ENCODE data around the gene MACF1. TPM values are rescaled to one million over a fixed set of nuclear protein-coding genes. Genes with fewer than 3 reads are reported as not detected.

The MACF1 gene
- total RNA-seq, 1 donor from 2014 or later = 222 TPM

GRCh38 chr1:39269791-39270342, 65.4 kb downstream of the MACF1 start:
- H3F3A ChIP-seq (ENCODE audit: low read depth) = peaks cover 45% of the 10 kb centered on the region
- H3K4me3 ChIP-seq = peak overlapping the region; percentile 2
- no peaks in the 10 kb centered on the region for H3K27me3 ChIP-seq
- DNase-seq (ENCODE audit: low spot score) = peak; percentile 56
- no peaks in the 10 kb centered on the region for H3K9me3 Mint-ChIP-seq
- H3K36me3 Mint-ChIP-seq = peaks cover 9% of the 10 kb centered on the region
- no peak overlapping the region for H3K9ac ChIP-seq
- no peak overlapping the region for H2AFZ ChIP-seq (replicated peaks)
- H3K4me1 Mint-ChIP-seq = peaks cover 74% of the 10 kb centered on the region
- peak overlapping the region; percentile 36 for H3K27ac Mint-ChIP-seq
- no peaks in the 10 kb centered on the region for H3K9me3 ChIP-seq (ENCODE audit: low read depth)
- TF ChIP-seq CTCF (IDR thresholded peaks at IDR 0.05) = no peak
- TF ChIP-seq EZH2 (IDR thresholded peaks at IDR 0.05) = no peak
- no peak for TF ChIP-seq EZH2phosphoT487 (IDR thresholded peaks at IDR 0.05)
- H3K4me3 Mint-ChIP-seq = peak overlapping the region; percentile 80
- H3K36me3 ChIP-seq = no peaks in the 10 kb centered on the region
- peaks cover 61% of the 10 kb centered on the region for H4K20me1 ChIP-seq (ENCODE audit: low read depth)
- H3K4me1 ChIP-seq = peaks cover 69% of the 10 kb centered on the region
- peaks cover 7% of the 10 kb centered on the region for H3K27me3 Mint-ChIP-seq (ENCODE audit: insufficient read depth, low read depth)
- peak overlapping the region; percentile 71 for H3K27ac ChIP-seq
- peaks cover 99% of the 10 kb centered on the region for H3K79me2 ChIP-seq (ENCODE audit: low read depth)
- H3K4me2 ChIP-seq = peak overlapping the region; percentile 69

GRCh38 chr1:39270368-39270767, 65.9 kb downstream of the MACF1 start:
- no peak for DNase-seq (ENCODE audit: low spot score)
- H3K4me3 ChIP-seq = no peak overlapping the region
- no peak for TF ChIP-seq EZH2phosphoT487 (IDR thresholded peaks at IDR 0.05)
- H3K36me3 Mint-ChIP-seq = peaks cover 9% of the 10 kb centered on the region
- no peak overlapping the region for H3K27ac ChIP-seq
- H3K4me2 ChIP-seq = peak overlapping the region; percentile 69
- H3K9me3 ChIP-seq (ENCODE audit: low read depth) = no peaks in the 10 kb centered on the region
- peaks cover 71% of the 10 kb centered on the region for H3K4me1 Mint-ChIP-seq
- H3K27me3 Mint-ChIP-seq (ENCODE audit: insufficient read depth, low read depth) = peaks cover 7% of the 10 kb centered on the region
- peak overlapping the region; percentile 36 for H3K27ac Mint-ChIP-seq
- peaks cover 65% of the 10 kb centered on the region for H3K4me1 ChIP-seq
- H2AFZ ChIP-seq (replicated peaks) = no peak overlapping the region
- H3K9me3 Mint-ChIP-seq = no peaks in the 10 kb centered on the region
- H3K27me3 ChIP-seq = no peaks in the 10 kb centered on the region
- peak overlapping the region; percentile 80 for H3K4me3 Mint-ChIP-seq
- peaks cover 57% of the 10 kb centered on the region for H4K20me1 ChIP-seq (ENCODE audit: low read depth)
- peaks cover 99% of the 10 kb centered on the region for H3K79me2 ChIP-seq (ENCODE audit: low read depth)
- H3F3A ChIP-seq (ENCODE audit: low read depth) = peaks cover 45% of the 10 kb centered on the region
- no peak overlapping the region for H3K9ac ChIP-seq
- no peaks in the 10 kb centered on the region for H3K36me3 ChIP-seq

GRCh38 chr1:39272027-39272797, 67.7 kb downstream of the MACF1 start:
- Histone ChIP-seq H3K4me2 (peak overlapping the region; percentile 5), H3K4me1 (peaks cover 48% of the 10 kb centered on the region), H3K9me3 (ENCODE audit: low read depth) (no peaks in the 10 kb centered on the region), H3K27me3 (no peaks in the 10 kb centered on the region), H3K27ac (peak overlapping the region; percentile 58), H3K9ac (no peak overlapping the region), H2AFZ (replicated peaks) (no peak overlapping the region), H4K20me1 (ENCODE audit: low read depth) (peaks cover 51% of the 10 kb centered on the region), H3K4me3 (no peak overlapping the region), H3F3A (ENCODE audit: low read depth) (peaks cover 38% of the 10 kb centered on the region), H3K36me3 (no peaks in the 10 kb centered on the region), H3K79me2 (ENCODE audit: low read depth) (peaks cover 99% of the 10 kb centered on the region)
- Mint-ChIP-seq H3K27me3 (ENCODE audit: insufficient read depth, low read depth) (peaks cover 7% of the 10 kb centered on the region), H3K4me3 (peak overlapping the region; percentile 1), H3K36me3 (peaks cover 9% of the 10 kb centered on the region), H3K4me1 (peaks cover 57% of the 10 kb centered on the region), H3K27ac (peak overlapping the region; percentile 84), H3K9me3 (no peaks in the 10 kb centered on the region)
- TF ChIP-seq EZH2 (IDR thresholded peaks at IDR 0.05) = no peak
- TF ChIP-seq CTCF (IDR thresholded peaks at IDR 0.05) = no peak
- TF ChIP-seq EZH2phosphoT487 (IDR thresholded peaks at IDR 0.05) = no peak
- DNase-seq (ENCODE audit: low spot score) = no peak

All from neural progenitor cell (in vitro differentiated cells).